Thyroid gland (tissue), 4 donors: Measurements from ENCODE around the gene RNF166. TPM values are rescaled to one million over a fixed set of nuclear protein-coding genes. Genes with fewer than 3 reads are reported as not detected.

Source experiments
- DNase-seq, 2 donors: peaks; one replicate each; pipeline ENCODE4 v3.0.0-alpha.2; 2019
- H3K27ac ChIP-seq, 3 donors: fragments of 200-600 bp; sonication (generic); 1 replicate in 2 of 3; 2 replicates in 1 of 3; pipeline ENCODE4 v1.5.1; 2016 to 2019; ENCODE audit warnings: mild to moderate bottlenecking in 1 of 3, moderate library complexity in 1 of 3
- H3K27me3 ChIP-seq: fragments of 200-600 bp; sonication (generic); one replicate; pipeline ENCODE4 v1.5.1; 2019
- H3K36me3 ChIP-seq, 2 donors: fragments of 200-600 bp; sonication (generic); one replicate each; pipeline ENCODE4 v1.5.1; 2016 to 2019
- H3K4me1 ChIP-seq, 2 donors: fragments of 200-600 bp; sonication (generic); one replicate each; pipeline ENCODE4 v1.5.1; 2017 to 2019
- H3K4me3 ChIP-seq, 3 donors: fragments of 200-600 bp; sonication (generic); replicated peaks in 1 of 3; 1 replicate in 2 of 3; 2 replicates in 1 of 3; pipeline ENCODE4 v1.5.1; 2016; ENCODE audit warnings: mild to moderate bottlenecking in 1 of 3
- H3K9me3 ChIP-seq: fragments of 200-600 bp; sonication (generic); one replicate; pipeline ENCODE4 v1.5.1; 2017
- CTCF ChIP-seq, 6 experiments: fragments of 200-600 bp in 3 of 6; fragments of 450-650 bp in 3 of 6; sonication (generic) in 3 of 6; IDR thresholded peaks; one replicate each; pipeline ENCODE4 v1.5.1; 2016 to 2019; ENCODE audit warnings: antibody characterized with exemption in 6 of 6, mild to moderate bottlenecking in 2 of 6, inconsistent platforms in 1 of 6, moderate library complexity in 1 of 6
- POLR2A ChIP-seq, 2 donors: fragments of 450-650 bp; IDR thresholded peaks; one replicate each; pipeline ENCODE4 v1.6.1; 2017; ENCODE audit warnings: antibody characterized with exemption in 2 of 2, mild to moderate bottlenecking in 2 of 2, moderate library complexity in 1 of 2
- WGBS, 2 donors: methylation state at CpG; one replicate each; pipeline ENCODE4 v1.1.5; 2017; 5-methylcytosine and 5-hydroxymethylcytosine counted together
- intact Hi-C: fragments of 100-400 bp; cut with DNase I; formaldehyde crosslinking; loops from one replicate; pipeline ENCODE4 v1.15.1; 2023
- total RNA-seq, 4 donors: library from RNA; depleted of rRNA; stranded (reverse); fragments of >200 nt; gene quantifications; one replicate each; pipeline ENCODE4 v1.2.3, GENCODE V29; 2016

RNF166 gene
- total RNA-seq, 4 donors from 2014 or later, result 12.5 to 26.8 (median 19.1) TPM

- TF ChIP-seq POLR2A (IDR thresholded peaks at IDR 0.05) (peak in 1 of 2 donors; percentile 53), CTCF (IDR thresholded peaks at IDR 0.05) (no peak)
- Histone ChIP-seq H3K36me3 (no peaks in the 10 kb centered on the region), H3K4me1 (peaks cover 17 to 19% of the 10 kb centered on the region in 2 donors), H3K4me3 (peak within 1 kb of the TSS; percentile 66 to 70 (median 68)), H3K27ac (peak within 1 kb of the TSS; percentile 58 to 83 (median 73)), H3K9me3 (no peaks in the 10 kb centered on the region), H3K27me3 (no peaks in the 10 kb centered on the region)
- peak; percentile 86 to 90 for DNase-seq
- intact Hi-C loops, result loop anchor here (10.0 kb wide), 2 partner anchors 76 to 206 kb away; partner anchors contain the start of gene ZC3H18
- 0% methylated on average over 12 of the region's 41 CpGs; no CpG with 5 or more reads in 1 of the 2 donors for WGBS, 2 donors
Observed at GRCh38 chr16:88650749-88651275, 55.4 kb downstream of the RNF166 start, which contains the start of gene CYBA. Gene CYBA (minus strand): TSS chr16:88651053. CDS start chr16:88651013, 40 bp downstream.

GRCh38 chr16:88649924-88650748, 56.1 kb downstream of the RNF166 start:
- Histone ChIP-seq H3K27me3 (no peaks in the 10 kb centered on the region), H3K27ac (peak overlapping the region; percentile 16 to 83 (median 73)), H3K4me1 (peaks cover 17 to 19% of the 10 kb centered on the region in 2 donors), H3K4me3 (peak overlapping the region; percentile 66 to 70 (median 68)), H3K9me3 (no peaks in the 10 kb centered on the region), H3K36me3 (no peaks in the 10 kb centered on the region)
- no peak for TF ChIP-seq POLR2A (IDR thresholded peaks at IDR 0.05)
- TF ChIP-seq CTCF (IDR thresholded peaks at IDR 0.05), result no peak
- peak; percentile 32 to 34 for DNase-seq
- intact Hi-C loops, result loop anchor here (10.0 kb wide), 2 partner anchors 75 to 205 kb away; partner anchors contain the start of gene ZC3H18
- 33 to 80% methylated on average over 3 to 14 of the region's 37 CpGs for WGBS, 2 donors

DNA sequence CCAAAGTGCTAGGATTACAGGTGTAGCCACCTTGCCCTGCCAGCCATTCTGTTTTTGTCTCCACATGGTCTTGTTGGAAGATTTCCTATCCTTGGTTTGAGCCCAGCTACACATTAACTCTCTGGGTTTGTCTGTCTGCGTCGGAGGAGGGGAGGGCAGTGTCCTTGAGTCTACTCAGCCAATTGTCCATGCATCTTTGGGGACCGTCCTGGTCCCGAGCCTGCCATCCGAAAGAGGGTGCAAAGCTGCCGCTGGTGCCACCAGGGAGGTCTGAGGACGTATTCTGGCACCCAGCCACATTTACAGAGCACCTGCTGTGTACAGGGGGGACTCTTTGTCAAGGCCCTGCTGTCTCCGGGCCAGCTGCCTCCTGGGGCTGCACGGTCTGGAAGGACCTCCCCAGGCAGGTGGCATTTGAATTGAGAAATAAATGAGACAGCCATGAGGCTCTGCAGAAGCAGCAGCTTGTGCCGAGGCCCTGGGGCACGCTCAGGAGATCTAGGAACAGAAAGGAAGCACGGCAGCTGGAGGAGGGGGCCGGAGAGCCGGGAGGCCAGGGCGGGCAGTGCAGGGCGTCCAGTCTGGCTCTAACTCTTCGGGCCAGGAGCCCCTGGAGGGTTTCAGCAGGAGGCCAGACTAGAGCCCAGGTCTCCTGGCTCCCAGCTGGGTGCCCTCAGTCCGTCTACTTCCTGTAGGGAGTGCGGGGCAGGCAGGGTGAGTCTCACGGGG, 56.8 kb downstream of the RNF166 start:
- no peak overlapping the region for H3K27ac ChIP-seq
- intact Hi-C loops, result no loop called here
- H3K4me3 ChIP-seq, result peak overlapping the region in 1 of 3 donors; percentile 70

More for the DNA sequence above, 56.8 kb downstream of the RNF166 start:
- WGBS, 2 donors, result 78 to 82% methylated on average over 16 to 20 of the region's 20 CpGs
- TF ChIP-seq CTCF (IDR thresholded peaks at IDR 0.05) (no peak), POLR2A (IDR thresholded peaks at IDR 0.05) (no peak)
- no peaks in the 10 kb centered on the region for H3K9me3 ChIP-seq
- H3K27me3 ChIP-seq, result no peaks in the 10 kb centered on the region
- no peak for DNase-seq
- H3K4me1 ChIP-seq, result peaks cover 17 to 19% of the 10 kb centered on the region in 2 donors
- no peaks in the 10 kb centered on the region for H3K36me3 ChIP-seq
